Adipocyte (in vitro differentiated cells): ENCODE data around the gene REEP1.
"Not testable (repeated sequence)": the region's sequence is repeated elsewhere in the genome, so short reads cannot be mapped to it uniquely, and the experiment has no call there.

ENCODE experiments used
- DNase-seq: peaks from one replicate; pipeline ENCODE4 v3.0.0-alpha.2; 2015; ENCODE audit warnings: low read depth
- H3K27me3 ChIP-seq: replicated peaks from 2 replicates; pipeline ENCODE4 v1.7.0; 2013; ENCODE audit warnings: mild to moderate bottlenecking, low read length, moderate library complexity; ENCODE audit not compliant: control insufficient read depth, insufficient read depth
- H3K36me3 ChIP-seq: 2 replicates; pipeline ENCODE4 v1.7.0; 2013; ENCODE audit warnings: low read length, mild to moderate bottlenecking, moderate library complexity; ENCODE audit not compliant: control insufficient read depth, insufficient read depth, severe bottlenecking
- H3K4me1 ChIP-seq: 2 replicates; pipeline ENCODE4 v1.7.0; 2013; ENCODE audit warnings: mild to moderate bottlenecking, low read length, moderate library complexity; ENCODE audit not compliant: control insufficient read depth, insufficient read depth
- H3K4me3 ChIP-seq: 2 replicates; pipeline ENCODE4 v1.7.0; 2013; ENCODE audit warnings: mild to moderate bottlenecking, low read length, moderate library complexity
- H3K9ac ChIP-seq: 2 replicates; pipeline ENCODE4 v1.7.0; 2013; ENCODE audit warnings: mild to moderate bottlenecking, low read length, moderate library complexity
- H3K9me3 ChIP-seq: 2 replicates; pipeline ENCODE4 v1.7.0; 2013; ENCODE audit warnings: mild to moderate bottlenecking, low read length, moderate library complexity; ENCODE audit not compliant: control insufficient read depth

The REEP1 gene

GRCh38 chr2:86202336-86202692, 135.1 kb downstream of the REEP1 start:
- Histone ChIP-seq H3K36me3 (peaks cover 14% of the 10 kb centered on the region), H3K9ac (no peak overlapping the region), H3K4me1 (peaks cover 22% of the 10 kb centered on the region), H3K4me3 (no peak overlapping the region), H3K9me3 (no peaks in the 10 kb centered on the region), H3K27me3 (no peaks in the 10 kb centered on the region)
- no peak for DNase-seq

GRCh38 chr2:86201671-86202335, 135.6 kb downstream of the REEP1 start:
- Histone ChIP-seq H3K4me3 (no peak overlapping the region), H3K4me1 (peaks cover 22% of the 10 kb centered on the region), H3K9ac (no peak overlapping the region), H3K36me3 (peaks cover 9% of the 10 kb centered on the region), H3K27me3 (no peaks in the 10 kb centered on the region), H3K9me3 (no peaks in the 10 kb centered on the region)
- no peak for DNase-seq

- peaks cover 26% of the 10 kb centered on the region for H3K4me1 ChIP-seq
- H3K4me3 ChIP-seq = peak overlapping the region; percentile 96
- not testable (repeated sequence) for DNase-seq, H3K36me3 ChIP-seq, H3K27me3 ChIP-seq, H3K9me3 ChIP-seq
- H3K9ac ChIP-seq = peak overlapping the region; percentile 96
These were observed 136.9 kb downstream of the REEP1 start for GRCh38 chr2:86200564-86200963.

- Histone ChIP-seq H3K9me3 (no peaks in the 10 kb centered on the region), H3K27me3 (no peaks in the 10 kb centered on the region), H3K4me3 (peak overlapping the region; percentile 96), H3K36me3 (peaks cover 3% of the 10 kb centered on the region), H3K4me1 (peaks cover 26% of the 10 kb centered on the region), H3K9ac (peak overlapping the region; percentile 96)
- peak; percentile 20 for DNase-seq
These were observed 137.6 kb downstream of the REEP1 start for GRCh38 chr2:86199834-86200177.

GRCh38 chr2:86195808-86196387, 141.5 kb downstream of the REEP1 start:
- Histone ChIP-seq H3K9me3 (no peaks in the 10 kb centered on the region), H3K9ac (peak overlapping the region; percentile 100), H3K27me3 (no peaks in the 10 kb centered on the region), H3K36me3 (no peaks in the 10 kb centered on the region), H3K4me1 (peaks cover 44% of the 10 kb centered on the region), H3K4me3 (peak overlapping the region; percentile 87)
- DNase-seq = no peak

GRCh38 chr2:86195055-86195807, 142.2 kb downstream of the REEP1 start, which contains the start of gene IMMT:
IMMT (minus strand) TSS chr2:86195462; CDS start chr2:86195382, 80 bp downstream.
- peak within 1 kb of the TSS; percentile 100 for H3K9ac ChIP-seq
- H3K36me3 ChIP-seq = no peaks in the 10 kb centered on the region
- H3K4me3 ChIP-seq = peak within 1 kb of the TSS; percentile 87
- H3K9me3 ChIP-seq = no peaks in the 10 kb centered on the region
- no peaks in the 10 kb centered on the region for H3K27me3 ChIP-seq
- peak; percentile 98 for DNase-seq
- peaks cover 45% of the 10 kb centered on the region for H3K4me1 ChIP-seq

- Histone ChIP-seq H3K27me3 (no peaks in the 10 kb centered on the region), H3K9me3 (no peaks in the 10 kb centered on the region), H3K4me1 (peaks cover 42% of the 10 kb centered on the region), H3K4me3 (peak overlapping the region; percentile 87), H3K36me3 (peaks cover 4% of the 10 kb centered on the region), H3K9ac (peak overlapping the region; percentile 100)
- DNase-seq = no peak
These were observed 142.7 kb downstream of the REEP1 start for GRCh38 chr2:86194751-86195054.

GRCh38 chr2:86193901-86194567, 143.4 kb downstream of the REEP1 start:
- peak; percentile 34 for DNase-seq
- Histone ChIP-seq H3K36me3 (peaks cover 4% of the 10 kb centered on the region), H3K9me3 (no peaks in the 10 kb centered on the region), H3K9ac (peak overlapping the region; percentile 100), H3K4me1 (peaks cover 42% of the 10 kb centered on the region), H3K27me3 (no peaks in the 10 kb centered on the region), H3K4me3 (peak overlapping the region; percentile 87)

GRCh38 chr2:86189782-86190416, 147.5 kb downstream of the REEP1 start:
- H3K4me3 ChIP-seq = no peak overlapping the region
- no peak for DNase-seq

GRCh38 chr2:86186431-86186830, 151.0 kb downstream of the REEP1 start:
- no peaks in the 10 kb centered on the region for H3K27me3 ChIP-seq
- H3K9ac ChIP-seq = no peak overlapping the region
- H3K4me1 ChIP-seq = peaks cover 24% of the 10 kb centered on the region
- H3K36me3 ChIP-seq = peaks cover 18% of the 10 kb centered on the region
- DNase-seq = no peak
- H3K9me3 ChIP-seq = no peaks in the 10 kb centered on the region
- H3K4me3 ChIP-seq = no peak overlapping the region

More at GRCh38 chr2:86189782-86190416, 147.5 kb downstream of the REEP1 start:
- H3K9ac ChIP-seq = no peak overlapping the region
- H3K36me3 ChIP-seq = peaks cover 18% of the 10 kb centered on the region
- no peaks in the 10 kb centered on the region for H3K9me3 ChIP-seq
- H3K27me3 ChIP-seq = no peaks in the 10 kb centered on the region
- H3K4me1 ChIP-seq = peaks cover 33% of the 10 kb centered on the region
